Dendritic cell treated with granulocyte-macrophage colony-stimulating factor and Interleukin-4, amounts not matched to agents 40 ng/mL and 50 ng/mL, for 4 days (primary cell): ENCODE measurements around the gene ATG2A.

Experiments used
- H3K27ac Mint-ChIP-seq: one replicate; pipeline ENCODE4 v1.8.0; 2022; ENCODE audit warnings: mild to moderate bottlenecking, mixed read lengths
- H3K27me3 Mint-ChIP-seq: one replicate; pipeline ENCODE4 v1.8.0; 2022; ENCODE audit warnings: mild to moderate bottlenecking, mixed read lengths
- H3K36me3 Mint-ChIP-seq: one replicate; pipeline ENCODE4 v1.8.0; 2022; ENCODE audit warnings: low read depth, mixed read lengths
- H3K4me1 Mint-ChIP-seq: one replicate; pipeline ENCODE4 v1.8.0; 2022; ENCODE audit warnings: low read depth, mixed read lengths
- H3K4me3 Mint-ChIP-seq: one replicate; pipeline ENCODE4 v1.8.0; 2022; ENCODE audit warnings: mild to moderate bottlenecking, moderate library complexity, mixed read lengths
- H3K9me3 Mint-ChIP-seq: one replicate; pipeline ENCODE4 v1.8.0; 2022; ENCODE audit warnings: mixed read lengths
- intact Hi-C: fragments of 100-400 bp; cut with micrococcal nuclease; formaldehyde crosslinking; loops from one replicate; pipeline ENCODE4 v1.15.0; 2022

ATG2A gene

DNA sequence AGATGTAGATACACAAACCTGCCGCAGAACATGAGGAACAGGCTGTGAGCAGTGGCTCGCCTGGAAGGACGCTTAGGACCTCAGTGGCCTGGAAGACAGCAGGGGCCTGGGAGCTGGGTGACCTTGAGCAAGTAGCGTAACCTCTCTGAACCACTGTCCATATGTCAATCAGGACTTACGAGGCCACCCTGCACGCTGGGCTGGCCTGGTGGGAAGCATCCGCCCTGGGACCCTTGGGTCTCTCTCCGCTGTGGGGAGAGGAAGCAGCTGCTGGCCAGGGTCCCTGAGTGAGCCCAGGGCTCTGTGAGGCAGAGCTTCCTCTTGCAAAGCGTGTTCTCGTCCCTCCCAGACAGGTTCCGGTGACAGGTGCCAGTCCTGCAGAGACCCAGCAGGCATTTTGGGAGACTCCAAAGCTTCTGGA lies 24.6 kb downstream of the ATG2A start:
- Mint-ChIP-seq H3K36me3 (peaks cover 32% of the 10 kb centered on the region), H3K27me3 (peaks cover 43% of the 10 kb centered on the region), H3K4me3 (no peak overlapping the region), H3K27ac (no peak overlapping the region), H3K4me1 (peaks cover 23% of the 10 kb centered on the region), H3K9me3 (no peaks in the 10 kb centered on the region)
- intact Hi-C loops, result no loop called here

DNA sequence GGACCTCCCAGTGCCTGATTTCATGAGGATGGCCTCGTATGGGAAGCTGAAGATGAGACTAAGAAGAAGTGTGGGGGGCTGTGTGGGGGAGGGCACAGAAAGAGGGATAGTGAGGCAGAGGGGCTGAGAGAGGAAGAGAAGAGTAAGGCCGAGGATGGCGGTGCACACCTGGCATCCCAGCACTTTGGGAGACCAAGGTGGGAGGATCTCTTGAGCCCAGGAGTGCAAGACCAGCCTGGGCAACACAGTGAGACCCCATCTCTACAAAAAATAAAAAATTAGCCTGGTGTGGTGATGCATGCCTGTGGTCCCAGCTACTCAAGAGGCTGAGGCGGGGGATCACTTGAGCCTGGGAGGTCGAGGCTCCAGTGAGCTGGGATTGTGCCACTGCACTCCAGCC lies 25.1 kb downstream of the ATG2A start:
- peaks cover 27% of the 10 kb centered on the region for H3K36me3 Mint-ChIP-seq
- no peak overlapping the region for H3K4me3 Mint-ChIP-seq
- peaks cover 26% of the 10 kb centered on the region for H3K4me1 Mint-ChIP-seq
- no peaks in the 10 kb centered on the region for H3K9me3 Mint-ChIP-seq
- intact Hi-C loops, result no loop called here
- peaks cover 44% of the 10 kb centered on the region for H3K27me3 Mint-ChIP-seq
- H3K27ac Mint-ChIP-seq, result no peak overlapping the region

DNA sequence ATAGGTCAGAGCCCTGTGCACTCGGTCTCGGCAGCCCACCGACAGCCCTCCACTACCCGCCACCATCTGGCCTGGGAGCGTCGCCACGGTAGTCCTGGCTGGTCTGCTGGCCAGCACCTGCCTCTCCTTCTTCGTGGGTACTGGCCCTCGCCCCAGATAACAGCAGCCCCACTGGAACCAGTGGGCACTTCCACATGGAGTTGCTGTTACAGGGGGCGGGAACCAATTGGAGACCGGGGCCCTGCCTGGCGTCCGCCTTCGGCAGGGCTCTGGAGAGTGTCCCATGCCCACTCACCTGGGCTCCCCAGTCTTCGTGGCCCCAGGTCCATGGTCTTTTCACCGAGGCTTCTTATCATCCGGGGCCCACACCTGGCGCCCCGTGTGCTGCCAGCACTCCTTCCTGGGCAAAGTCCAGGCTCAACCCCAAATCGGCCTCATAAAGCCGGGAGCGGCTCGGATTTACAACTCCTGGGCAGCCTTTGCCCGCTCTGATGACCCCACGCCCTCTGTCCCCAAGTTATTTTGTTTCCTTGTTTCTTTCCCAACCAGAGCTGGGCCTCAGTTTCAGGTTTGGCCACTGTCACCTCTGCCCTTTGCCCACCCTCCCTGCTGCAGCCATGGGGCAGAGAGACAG lies 25.7 kb downstream of the ATG2A start:
- Mint-ChIP-seq H3K4me1 (peaks cover 26% of the 10 kb centered on the region), H3K36me3 (peaks cover 21% of the 10 kb centered on the region), H3K9me3 (no peaks in the 10 kb centered on the region), H3K27ac (no peak overlapping the region), H3K27me3 (peaks cover 44% of the 10 kb centered on the region), H3K4me3 (no peak overlapping the region)
- intact Hi-C loops, result no loop called here

DNA sequence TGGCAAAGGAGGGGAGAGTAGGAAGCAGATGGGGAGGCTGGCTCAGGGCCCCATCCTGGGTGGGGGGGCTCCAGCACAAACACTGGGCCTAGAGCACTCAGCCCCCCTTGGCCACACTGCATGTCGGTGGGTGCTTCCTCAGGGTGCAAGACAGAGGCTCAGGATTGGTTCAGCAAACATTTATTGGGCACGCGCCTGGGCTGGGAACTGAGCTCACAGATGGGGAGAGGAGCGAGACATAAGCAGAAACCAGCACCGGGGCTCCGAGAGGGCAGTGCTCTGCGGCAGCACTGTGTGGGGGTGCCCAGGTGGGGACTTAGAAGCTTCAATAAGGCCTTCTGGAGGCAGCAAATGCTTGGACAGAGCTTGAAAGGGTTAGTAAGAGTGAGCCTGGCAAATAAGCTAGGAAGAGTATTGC lies 26.5 kb downstream of the ATG2A start:
- Mint-ChIP-seq H3K36me3 (peaks cover 13% of the 10 kb centered on the region), H3K27me3 (peaks cover 44% of the 10 kb centered on the region), H3K9me3 (no peaks in the 10 kb centered on the region), H3K4me1 (peaks cover 34% of the 10 kb centered on the region), H3K4me3 (no peak overlapping the region), H3K27ac (no peak overlapping the region)
- intact Hi-C loops, result no loop called here

DNA sequence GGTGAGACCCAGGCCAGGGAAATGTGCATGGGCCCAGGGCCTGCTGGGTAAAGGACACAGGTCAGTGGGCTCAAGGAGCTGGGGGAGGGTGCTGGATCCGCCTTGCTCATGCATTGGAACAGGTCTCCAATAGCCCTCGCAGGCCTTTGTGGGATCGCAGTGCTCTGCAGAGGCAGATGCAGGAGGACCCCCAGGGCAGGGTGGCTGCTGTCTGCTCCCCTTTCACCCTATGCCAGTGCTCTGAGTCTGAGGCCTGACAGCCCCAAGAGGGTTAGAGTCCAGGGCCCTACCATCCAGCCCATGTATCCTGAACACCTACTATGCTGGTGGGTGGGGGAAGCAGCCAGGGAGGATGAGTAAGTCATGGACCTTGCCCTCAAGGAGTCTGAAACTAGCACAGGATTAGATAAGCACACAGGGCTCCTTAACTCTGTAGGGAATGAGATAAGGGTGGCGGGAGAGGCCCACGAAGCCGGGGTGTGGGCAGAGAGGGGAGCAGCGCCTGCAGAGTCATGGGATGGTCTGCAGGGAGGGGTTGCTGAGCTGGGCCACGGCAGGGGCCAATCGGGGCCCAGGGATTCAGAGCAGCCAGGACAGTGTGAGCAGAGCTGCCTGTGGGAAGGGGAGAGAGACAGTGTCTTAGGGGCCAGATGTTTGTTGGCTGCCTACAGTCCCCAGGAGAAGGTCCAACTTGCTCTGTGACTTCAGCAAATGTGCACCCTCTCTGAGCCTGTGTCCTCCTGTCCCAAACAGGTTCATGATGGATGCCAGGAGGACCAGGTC lies 28.1 kb downstream of the ATG2A start:
- Mint-ChIP-seq H3K4me1 (peaks cover 45% of the 10 kb centered on the region), H3K36me3 (no peaks in the 10 kb centered on the region), H3K4me3 (no peak overlapping the region), H3K27me3 (peaks cover 55% of the 10 kb centered on the region), H3K9me3 (no peaks in the 10 kb centered on the region), H3K27ac (no peak overlapping the region)
- intact Hi-C loops, result no loop called here

DNA sequence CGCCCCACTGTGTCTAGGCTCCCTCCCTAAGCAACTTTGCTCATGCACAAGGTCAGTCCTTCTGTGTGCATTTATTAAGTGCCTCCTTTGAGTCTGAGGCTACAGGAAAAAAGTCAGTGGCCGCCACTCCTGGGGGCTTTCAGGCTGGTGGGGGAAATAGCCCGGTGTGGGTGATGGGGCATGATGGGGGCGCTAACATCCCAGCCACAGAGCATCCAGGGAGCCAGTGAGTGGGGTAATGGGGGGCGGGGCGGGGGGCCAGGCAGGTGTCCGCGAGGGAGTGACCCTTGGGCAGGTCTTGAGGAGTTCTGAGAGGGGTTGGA lies 28.6 kb downstream of the ATG2A start:
- Mint-ChIP-seq H3K9me3 (no peaks in the 10 kb centered on the region), H3K27ac (peak overlapping the region; percentile 23), H3K4me1 (peaks cover 51% of the 10 kb centered on the region), H3K36me3 (no peaks in the 10 kb centered on the region), H3K4me3 (no peak overlapping the region), H3K27me3 (peaks cover 57% of the 10 kb centered on the region)
- intact Hi-C loops, result no loop called here

DNA sequence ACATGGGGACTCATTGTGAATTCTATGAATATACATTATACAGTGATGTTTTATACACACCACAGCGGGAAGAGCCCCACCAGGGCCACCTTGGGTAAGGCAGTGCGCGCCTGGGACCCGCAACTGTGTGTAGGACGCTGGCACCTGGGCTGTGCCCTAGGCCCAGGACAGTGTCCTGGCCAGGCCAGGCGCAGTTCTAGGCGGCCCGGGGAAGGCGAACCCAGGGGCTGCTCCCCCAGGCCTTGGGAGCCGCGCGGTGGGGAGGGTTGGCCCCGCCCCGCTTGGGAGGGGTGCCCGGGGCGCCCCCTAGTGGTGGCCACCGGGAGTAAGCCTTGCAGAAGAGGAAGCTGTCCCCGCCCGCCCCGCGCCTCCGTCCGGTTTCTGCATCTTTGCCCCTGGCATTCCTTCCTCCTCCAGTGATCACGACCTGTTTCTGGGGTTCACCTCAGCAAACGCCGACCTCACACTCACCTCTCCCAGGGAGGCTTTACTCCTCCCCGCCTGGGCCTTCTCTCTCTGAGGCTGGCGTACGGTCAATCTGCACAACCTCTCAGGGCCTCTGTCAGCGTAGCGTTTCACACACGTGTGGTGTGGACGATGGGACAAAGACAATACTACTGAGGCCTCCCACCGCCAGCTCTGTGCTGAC lies 29.1 kb downstream of the ATG2A start:
- intact Hi-C loops, result no loop called here
- peak overlapping the region; percentile 60 for H3K4me3 Mint-ChIP-seq
- H3K9me3 Mint-ChIP-seq, result no peaks in the 10 kb centered on the region
- peaks cover 59% of the 10 kb centered on the region for H3K27me3 Mint-ChIP-seq
- H3K36me3 Mint-ChIP-seq, result no peaks in the 10 kb centered on the region
- peaks cover 52% of the 10 kb centered on the region for H3K4me1 Mint-ChIP-seq
- peak overlapping the region; percentile 23 for H3K27ac Mint-ChIP-seq

DNA sequence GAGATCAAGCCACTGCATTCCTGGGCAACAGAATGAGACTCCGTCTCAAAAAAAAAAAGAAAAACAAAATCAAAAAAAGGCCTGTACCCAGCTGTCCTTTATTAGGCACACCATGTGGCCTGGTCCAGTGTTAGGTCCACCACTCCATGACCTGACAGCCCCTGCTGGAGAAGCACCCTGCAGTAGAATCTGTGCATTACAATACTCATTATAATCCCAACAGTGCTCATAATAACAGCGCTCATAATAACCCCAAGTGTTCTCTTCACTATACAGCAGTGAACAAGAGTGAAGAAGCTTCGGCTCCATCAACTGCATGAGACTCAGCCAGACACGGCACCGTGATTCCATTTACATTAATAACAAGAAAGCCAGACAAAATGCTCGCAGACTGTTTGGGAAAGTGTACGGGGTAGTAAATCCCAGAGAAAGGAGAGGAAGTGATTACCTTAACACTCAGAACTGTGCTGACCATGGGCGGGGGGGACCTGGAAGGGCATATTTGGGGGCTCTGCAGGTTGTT lies 29.7 kb downstream of the ATG2A start:
- peaks cover 52% of the 10 kb centered on the region for H3K4me1 Mint-ChIP-seq
- no peaks in the 10 kb centered on the region for H3K36me3 Mint-ChIP-seq
- H3K4me3 Mint-ChIP-seq, result no peak overlapping the region
- peaks cover 63% of the 10 kb centered on the region for H3K27me3 Mint-ChIP-seq
- no peak overlapping the region for H3K27ac Mint-ChIP-seq
- intact Hi-C loops, result no loop called here
- H3K9me3 Mint-ChIP-seq, result no peaks in the 10 kb centered on the region

DNA sequence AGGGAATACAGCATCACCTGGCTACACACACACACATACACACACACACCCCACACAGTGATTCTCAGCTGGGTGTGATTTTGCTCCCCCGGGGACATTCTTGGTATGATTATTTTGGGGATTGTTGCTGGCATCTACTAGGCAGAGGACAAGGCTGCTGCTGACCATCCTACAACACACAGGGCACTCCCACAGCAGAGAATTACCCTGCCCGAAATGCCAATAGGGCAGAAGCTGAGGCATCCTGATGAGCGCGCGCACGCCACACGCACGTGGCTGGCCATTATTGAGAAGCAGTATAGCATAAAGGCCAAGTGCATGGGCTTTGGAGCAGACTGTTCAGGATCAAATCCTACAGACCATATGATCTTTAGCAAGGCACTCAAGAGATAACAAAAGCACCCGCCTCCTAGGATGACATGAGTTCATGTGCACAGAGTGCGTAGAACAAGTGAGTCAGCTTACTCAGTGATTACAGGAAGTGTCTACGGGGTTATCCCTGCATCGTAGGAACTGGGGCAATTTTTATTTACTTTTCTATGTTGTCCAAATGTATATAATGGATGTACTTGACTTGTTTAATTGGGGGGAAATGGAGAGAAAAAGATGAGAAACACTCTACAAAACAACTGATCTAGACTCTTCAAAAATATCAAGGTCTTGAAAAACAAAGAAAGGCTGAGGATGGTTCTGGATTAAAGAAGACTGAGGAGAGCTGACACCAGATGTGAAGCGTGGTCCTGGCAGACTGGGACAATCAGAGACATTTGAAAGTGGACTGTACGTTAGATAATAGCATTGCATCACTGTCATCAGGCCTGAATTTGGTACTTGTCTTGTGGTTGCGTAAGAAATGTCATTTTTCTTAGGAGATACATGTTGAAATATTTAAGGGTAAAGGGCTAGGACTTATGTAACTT lies 31.4 kb downstream of the ATG2A start:
- no peaks in the 10 kb centered on the region for H3K36me3 Mint-ChIP-seq
- peaks cover 59% of the 10 kb centered on the region for H3K27me3 Mint-ChIP-seq
- H3K27ac Mint-ChIP-seq, result peak overlapping the region; percentile 53
- H3K4me3 Mint-ChIP-seq, result no peak overlapping the region
- intact Hi-C loops, result no loop called here
- no peaks in the 10 kb centered on the region for H3K9me3 Mint-ChIP-seq
- H3K4me1 Mint-ChIP-seq, result peaks cover 63% of the 10 kb centered on the region

DNA sequence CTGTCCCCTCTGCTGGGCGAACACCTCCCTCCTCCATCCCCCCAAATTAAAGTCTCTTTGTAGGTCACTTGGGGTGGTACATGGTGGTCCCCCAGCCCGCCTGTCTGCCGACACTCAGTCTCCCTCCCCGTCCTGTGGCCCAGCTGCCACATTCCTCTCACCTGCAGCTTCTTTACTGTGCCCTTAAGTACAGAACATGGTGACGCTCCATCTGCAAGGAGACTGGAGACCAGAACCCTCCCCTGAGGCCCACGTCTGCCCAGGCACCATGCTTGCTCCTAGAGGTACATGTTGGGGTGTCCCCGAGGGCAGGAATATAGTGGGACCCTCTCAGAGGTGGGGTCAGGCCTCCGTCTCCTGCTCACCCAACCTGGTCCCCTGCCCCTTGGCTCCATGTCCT lies 33.0 kb downstream of the ATG2A start:
- intact Hi-C loops, result no loop called here
- no peak overlapping the region for H3K4me3 Mint-ChIP-seq
- H3K36me3 Mint-ChIP-seq, result no peaks in the 10 kb centered on the region
- H3K9me3 Mint-ChIP-seq, result no peaks in the 10 kb centered on the region
- H3K27me3 Mint-ChIP-seq, result peaks cover 51% of the 10 kb centered on the region
- H3K4me1 Mint-ChIP-seq, result peaks cover 77% of the 10 kb centered on the region
- H3K27ac Mint-ChIP-seq, result peak overlapping the region; percentile 4

DNA sequence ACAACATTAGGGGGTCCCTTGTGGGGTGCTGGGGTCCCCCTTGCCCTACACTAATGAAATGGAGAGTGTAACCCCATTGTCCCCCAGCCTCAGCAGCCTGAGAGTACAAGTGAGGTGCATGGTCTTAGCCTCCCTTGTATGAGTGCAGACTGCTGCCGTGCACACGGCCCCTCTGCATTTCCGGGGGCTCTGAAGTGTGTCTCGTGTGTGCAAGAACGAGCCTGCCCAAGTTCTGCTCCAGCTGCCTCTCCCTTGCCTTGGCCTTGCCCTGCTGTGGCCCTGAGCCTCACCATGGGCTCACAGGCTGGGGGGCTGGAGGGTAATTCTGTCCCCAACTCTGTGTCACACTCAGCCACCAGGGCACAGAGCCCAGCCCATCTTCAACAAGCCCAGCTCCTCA lies 33.4 kb downstream of the ATG2A start:
- peaks cover 49% of the 10 kb centered on the region for H3K27me3 Mint-ChIP-seq
- H3K9me3 Mint-ChIP-seq, result no peaks in the 10 kb centered on the region
- intact Hi-C loops, result no loop called here
- no peaks in the 10 kb centered on the region for H3K36me3 Mint-ChIP-seq
- H3K4me1 Mint-ChIP-seq, result peaks cover 77% of the 10 kb centered on the region
- no peak overlapping the region for H3K4me3 Mint-ChIP-seq
- peak overlapping the region; percentile 4 for H3K27ac Mint-ChIP-seq

DNA sequence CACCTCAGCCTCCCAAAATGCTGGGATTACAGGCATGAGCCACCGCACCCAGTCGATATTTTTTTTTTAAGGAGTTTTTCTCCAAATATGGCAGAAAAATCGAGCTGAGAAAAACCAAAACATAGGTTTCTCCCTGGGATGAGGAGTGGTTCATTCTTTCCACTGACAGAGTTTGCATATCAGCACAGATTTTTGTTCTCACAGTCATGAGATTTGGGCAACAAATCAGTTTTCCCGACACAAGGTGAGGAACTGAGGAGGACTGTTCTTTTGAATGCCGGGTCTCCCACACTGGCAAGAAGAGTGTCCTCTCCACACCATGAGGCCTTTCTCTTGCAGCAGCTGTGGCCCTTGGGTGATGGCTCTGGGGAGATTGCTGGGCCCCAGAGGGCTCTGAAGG lies 34.8 kb downstream of the ATG2A start:
- H3K27ac Mint-ChIP-seq, result no peak overlapping the region
- H3K9me3 Mint-ChIP-seq, result no peaks in the 10 kb centered on the region
- intact Hi-C loops, result no loop called here
- peaks cover 12% of the 10 kb centered on the region for H3K36me3 Mint-ChIP-seq
- H3K4me3 Mint-ChIP-seq, result no peak overlapping the region
- peaks cover 43% of the 10 kb centered on the region for H3K27me3 Mint-ChIP-seq
- peaks cover 74% of the 10 kb centered on the region for H3K4me1 Mint-ChIP-seq

DNA sequence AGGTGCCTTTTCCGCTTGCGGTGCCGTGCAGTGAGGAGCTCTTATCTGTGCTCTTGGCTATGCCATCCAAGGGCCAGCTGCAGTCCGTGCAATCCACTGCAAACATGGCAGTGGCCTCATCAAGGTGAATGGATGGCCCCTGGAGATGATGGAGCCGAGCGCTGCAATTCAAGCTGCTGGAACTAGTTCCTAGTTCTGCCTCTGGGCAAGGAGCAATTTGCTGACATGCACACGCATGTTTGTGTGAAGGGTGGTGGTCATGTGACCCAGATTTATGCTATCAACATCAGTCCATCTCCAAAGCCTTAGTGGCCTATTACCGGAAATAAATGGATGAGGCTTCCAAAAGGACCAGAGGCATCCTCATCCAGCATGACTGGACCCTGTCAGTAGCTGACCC lies 35.5 kb downstream of the ATG2A start:
- H3K4me3 Mint-ChIP-seq, result no peak overlapping the region
- H3K27ac Mint-ChIP-seq, result no peak overlapping the region
- H3K9me3 Mint-ChIP-seq, result no peaks in the 10 kb centered on the region
- intact Hi-C loops, result no loop called here
- H3K4me1 Mint-ChIP-seq, result peaks cover 80% of the 10 kb centered on the region
- peaks cover 43% of the 10 kb centered on the region for H3K27me3 Mint-ChIP-seq
- peaks cover 17% of the 10 kb centered on the region for H3K36me3 Mint-ChIP-seq
